Ishikawa (cell line): ENCODE results near the gene SBK1.

Experiments
- CEBPB ChIP-seq: IDR thresholded peaks from 2 replicates; pipeline ENCODE4 v1.6.1; 2012
- CREB1 ChIP-seq: IDR thresholded peaks from 2 replicates; pipeline ENCODE4 v1.6.1; 2012; ENCODE audit warnings: low read depth
- EGR1 ChIP-seq: IDR thresholded peaks from 2 replicates; pipeline ENCODE4 v1.6.1; 2012
- EP300 ChIP-seq: IDR thresholded peaks from 2 replicates; pipeline ENCODE4 v1.6.1; 2012; ENCODE audit warnings: borderline replicate concordance
- FOXM1 ChIP-seq: IDR thresholded peaks from 2 replicates; pipeline ENCODE4 v1.6.1; 2012; ENCODE audit warnings: low read depth, borderline replicate concordance
- MAX ChIP-seq: IDR thresholded peaks from 2 replicates; pipeline ENCODE4 v1.6.1; 2012
- NFIC ChIP-seq: IDR thresholded peaks from 2 replicates; pipeline ENCODE4 v1.6.1; 2012
- RAD21 ChIP-seq: IDR thresholded peaks from 2 replicates; pipeline ENCODE4 v1.6.1; 2012; ENCODE audit warnings: low read depth
- REST ChIP-seq: IDR thresholded peaks from 2 replicates; pipeline ENCODE4 v1.6.1; 2012; ENCODE audit warnings: low read depth, mild to moderate bottlenecking
- TAF1 ChIP-seq: IDR thresholded peaks from 2 replicates; pipeline ENCODE4 v1.6.1; 2012; ENCODE audit warnings: low read depth, mild to moderate bottlenecking
- TCF12 ChIP-seq: IDR thresholded peaks from 2 replicates; pipeline ENCODE4 v1.6.1; 2012; ENCODE audit warnings: low read depth
- TEAD4 ChIP-seq: IDR thresholded peaks from 2 replicates; pipeline ENCODE4 v1.6.1; 2012
- YY1 ChIP-seq: IDR thresholded peaks from 2 replicates; pipeline ENCODE4 v1.6.1; 2012; ENCODE audit warnings: low read depth
- ZBTB7A ChIP-seq: IDR thresholded peaks from 2 replicates; pipeline ENCODE4 v1.6.1; 2012; ENCODE audit warnings: low read depth
- TF ChIP-seq, protein P1 (sequence below): IDR thresholded peaks from 2 replicates; pipeline ENCODE4 v1.6.1; 2012

The SBK1 gene

DNA sequence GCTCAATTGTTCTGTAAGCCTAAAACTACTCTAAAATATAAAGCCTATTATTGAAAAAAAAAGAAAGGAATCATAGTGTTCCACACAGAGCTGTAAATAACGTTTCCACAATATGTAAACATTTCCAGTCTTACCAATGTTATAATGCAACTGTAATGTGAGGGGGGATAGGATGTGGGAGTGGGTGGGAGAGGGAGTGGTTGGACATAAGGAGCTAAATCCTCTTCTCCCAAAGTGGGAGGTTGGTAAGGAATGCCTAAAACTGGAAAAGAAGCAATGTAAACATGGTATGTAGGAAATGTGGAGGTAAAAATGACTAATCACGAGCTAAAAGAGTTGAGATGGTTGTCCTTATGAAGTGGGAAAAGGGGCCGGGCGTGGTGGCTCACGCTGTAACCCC, 17.6 kb upstream of the SBK1 start:
- no peak for TF ChIP-seq TAF1
- no peak for TF ChIP-seq RAD21
- TF ChIP-seq EGR1: no peak
- no peak for TF ChIP-seq TEAD4
- no peak for TF ChIP-seq YY1

GRCh38 chr16:28276301-28276700, 16.0 kb upstream of the SBK1 start:
- TF ChIP-seq EP300: no peak
- no peak for TF ChIP-seq TCF12
- no peak for TF ChIP-seq REST
- TF ChIP-seq, protein P1, sequence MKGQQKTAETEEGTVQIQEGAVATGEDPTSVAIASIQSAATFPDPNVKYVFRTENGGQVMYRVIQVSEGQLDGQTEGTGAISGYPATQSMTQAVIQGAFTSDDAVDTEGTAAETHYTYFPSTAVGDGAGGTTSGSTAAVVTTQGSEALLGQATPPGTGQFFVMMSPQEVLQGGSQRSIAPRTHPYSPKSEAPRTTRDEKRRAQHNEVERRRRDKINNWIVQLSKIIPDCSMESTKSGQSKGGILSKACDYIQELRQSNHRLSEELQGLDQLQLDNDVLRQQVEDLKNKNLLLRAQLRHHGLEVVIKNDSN: no peak
- TF ChIP-seq ZBTB7A: no peak
- TF ChIP-seq EGR1: no peak
- TF ChIP-seq RAD21: no peak
- no peak for TF ChIP-seq TAF1

DNA sequence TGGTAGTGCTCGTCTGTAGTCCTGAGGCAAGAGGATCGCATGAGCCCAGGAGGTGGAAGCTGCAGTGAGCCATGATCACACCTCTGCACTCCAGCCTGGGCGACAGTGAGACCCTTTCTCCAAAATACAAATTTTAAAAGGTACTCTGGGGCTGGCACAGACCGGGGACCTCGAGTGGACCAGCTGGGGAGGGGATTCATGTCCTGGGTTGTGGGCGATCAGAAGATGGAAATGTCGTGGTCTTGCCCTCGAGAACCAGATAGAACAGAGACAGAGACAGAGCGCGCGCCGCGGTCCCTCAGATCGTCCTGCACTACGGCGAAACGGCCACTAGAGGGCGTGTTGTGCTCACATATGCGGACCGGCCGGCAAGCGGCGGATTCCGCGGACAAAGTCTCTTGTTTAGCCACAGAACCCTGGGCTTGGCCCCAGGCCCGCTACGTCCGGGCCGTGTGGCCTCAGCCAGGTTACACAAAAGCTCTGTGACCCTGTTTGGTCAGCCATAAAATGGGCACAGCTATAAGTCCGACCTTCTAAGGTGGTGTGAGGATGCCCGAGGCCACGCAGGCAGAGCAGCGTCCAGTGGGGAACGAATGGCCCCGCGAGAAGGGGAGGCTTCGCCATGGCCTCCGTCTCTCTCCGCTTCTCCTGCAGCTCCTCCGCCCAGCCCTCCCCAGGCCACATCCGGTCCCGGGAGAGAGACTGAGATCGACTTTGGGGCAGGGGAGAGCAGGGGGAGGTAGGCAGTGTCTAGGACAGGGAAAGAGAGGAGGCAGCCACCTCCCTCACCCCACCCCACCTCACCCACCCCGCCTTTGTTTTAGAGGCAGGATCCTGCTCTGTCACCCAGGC, 14.6 kb upstream of the SBK1 start:
- TF ChIP-seq FOXM1: no peak
- TF ChIP-seq CEBPB: no peak
- TF ChIP-seq CREB1: no peak
- TF ChIP-seq, protein P1: no peak
- TF ChIP-seq NFIC: peak; percentile 39; the same call in 1 of the 2 replicates
- TF ChIP-seq TEAD4: 0 out of 2 replicates have a peak, but pooled peaks have one; percentile 20
- TF ChIP-seq EP300: no peak
- no peak for TF ChIP-seq TAF1
- TF ChIP-seq RAD21: peak; percentile 97
- peak; percentile 34; the same call in 1 of the 2 replicates for TF ChIP-seq MAX
- 0 out of 2 replicates have a peak, but pooled peaks have one; percentile 23 for TF ChIP-seq YY1

DNA sequence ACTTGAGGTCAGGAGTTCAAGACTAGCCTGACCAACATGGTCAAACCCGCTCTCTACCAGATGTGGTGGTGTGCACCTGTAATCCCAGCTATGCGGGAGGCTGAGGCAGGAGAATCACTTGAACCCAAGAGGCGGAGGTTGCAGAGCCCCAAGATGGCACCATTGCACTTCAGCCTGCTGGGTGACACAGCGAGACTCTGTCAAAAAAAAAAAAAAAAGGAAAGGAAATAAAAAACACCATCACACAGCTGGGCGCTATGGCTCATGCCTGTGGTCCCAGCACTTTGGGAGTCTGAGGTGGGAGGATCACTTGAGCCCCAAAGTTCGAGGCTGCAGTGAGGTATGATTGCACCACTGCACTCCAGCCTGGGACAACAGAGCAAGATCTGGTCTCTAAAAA, 13.3 kb upstream of the SBK1 start:
- TF ChIP-seq TEAD4 (no peak), EGR1 (no peak), TAF1 (no peak), MAX (no peak), REST (no peak), EP300 (no peak), ZBTB7A (no peak), CEBPB (no peak), TCF12 (no peak), CREB1 (no peak), YY1 (no peak), NFIC (no peak), FOXM1 (no peak), RAD21 (no peak)
- TF ChIP-seq, protein P1: no peak

- TF ChIP-seq NFIC: no peak
- TF ChIP-seq CREB1: no peak
- TF ChIP-seq ZBTB7A: no peak
These were observed 11.2 kb upstream of the SBK1 start for GRCh38 chr16:28280881-28281836.
